Activated CD4-positive, alpha-beta T cell treated with anti-CD3 and anti-CD28 coated beads, Interleukin-2, Interleukin-6, amounts not matched to agents 100 ng/mL and 50 ng/mL, durations not matched to agents 16 hours and 8 hours (primary cell): ENCODE data around the gene BDH2.
A peak's percentile ranks its signal among the peaks of the same experiment; 100 is the strongest.

Experiments used
- DNase-seq: peaks from one replicate; pipeline ENCODE4 v3.0.0-alpha.2; 2020

Gene BDH2

GRCh38 chr4:103099691-103100392 lies at the start of gene BDH2:
BDH2 (minus strand) TSS chr4:103099834; CDS start chr4:103096254, 3,580 bp downstream.
- DNase-seq = peak; percentile 88

GRCh38 chr4:103144926-103145325 lies 45.3 kb upstream of the BDH2 start:
- no peak for DNase-seq

GRCh38 chr4:103137446-103137827 lies 37.8 kb upstream of the BDH2 start:
- no peak for DNase-seq

- no peak for DNase-seq
Measured at GRCh38 chr4:103136671-103137445, 37.2 kb upstream of the BDH2 start.

GRCh38 chr4:103129174-103129573 lies 29.5 kb upstream of the BDH2 start:
- no peak for DNase-seq

GRCh38 chr4:103126126-103126525 lies 26.5 kb upstream of the BDH2 start:
- no peak for DNase-seq

- no peak for DNase-seq
Measured at GRCh38 chr4:103123114-103123513, 23.5 kb upstream of the BDH2 start.

- DNase-seq = no peak
Measured at GRCh38 chr4:103118166-103118565, 18.5 kb upstream of the BDH2 start.

- no peak for DNase-seq
Measured at GRCh38 chr4:103111598-103111997, 12.0 kb upstream of the BDH2 start.

- DNase-seq = no peak
Measured at GRCh38 chr4:103108542-103108941, 8.9 kb upstream of the BDH2 start.

GRCh38 chr4:103105558-103106356 lies 6.1 kb upstream of the BDH2 start:
- no peak for DNase-seq

GRCh38 chr4:103104886-103105285 lies 5.3 kb upstream of the BDH2 start:
- DNase-seq = no peak

GRCh38 chr4:103100691-103101090 lies 1.1 kb upstream of the BDH2 start:
- DNase-seq = no peak

GRCh38 chr4:103098756-103099440 lies 736 bp downstream of the BDH2 start:
- no peak for DNase-seq

GRCh38 chr4:103098341-103098740 lies 1.3 kb downstream of the BDH2 start:
- no peak for DNase-seq

- no peak for DNase-seq
Measured at GRCh38 chr4:103097112-103097511, 2.5 kb downstream of the BDH2 start.

- DNase-seq = no peak
Measured at GRCh38 chr4:103095080-103095479, 4.6 kb downstream of the BDH2 start.

- DNase-seq = no peak
Measured at GRCh38 chr4:103092245-103092644, 7.4 kb downstream of the BDH2 start.

- DNase-seq = peak; percentile 71
Measured at GRCh38 chr4:103091601-103092223, 7.9 kb downstream of the BDH2 start.

- DNase-seq = no peak
Measured at GRCh38 chr4:103089481-103089880, 10.2 kb downstream of the BDH2 start.

- DNase-seq = no peak
Measured at GRCh38 chr4:103086551-103086950, 13.1 kb downstream of the BDH2 start.

GRCh38 chr4:103085555-103086196 lies 14.0 kb downstream of the BDH2 start:
- no peak for DNase-seq
